ENCODE data around the gene MS4A2.

GRCh38 chr11:60100516-60100915 is 12.1 kb downstream of the MS4A2 start:
- TF ChIP-seq, protein P1, sequence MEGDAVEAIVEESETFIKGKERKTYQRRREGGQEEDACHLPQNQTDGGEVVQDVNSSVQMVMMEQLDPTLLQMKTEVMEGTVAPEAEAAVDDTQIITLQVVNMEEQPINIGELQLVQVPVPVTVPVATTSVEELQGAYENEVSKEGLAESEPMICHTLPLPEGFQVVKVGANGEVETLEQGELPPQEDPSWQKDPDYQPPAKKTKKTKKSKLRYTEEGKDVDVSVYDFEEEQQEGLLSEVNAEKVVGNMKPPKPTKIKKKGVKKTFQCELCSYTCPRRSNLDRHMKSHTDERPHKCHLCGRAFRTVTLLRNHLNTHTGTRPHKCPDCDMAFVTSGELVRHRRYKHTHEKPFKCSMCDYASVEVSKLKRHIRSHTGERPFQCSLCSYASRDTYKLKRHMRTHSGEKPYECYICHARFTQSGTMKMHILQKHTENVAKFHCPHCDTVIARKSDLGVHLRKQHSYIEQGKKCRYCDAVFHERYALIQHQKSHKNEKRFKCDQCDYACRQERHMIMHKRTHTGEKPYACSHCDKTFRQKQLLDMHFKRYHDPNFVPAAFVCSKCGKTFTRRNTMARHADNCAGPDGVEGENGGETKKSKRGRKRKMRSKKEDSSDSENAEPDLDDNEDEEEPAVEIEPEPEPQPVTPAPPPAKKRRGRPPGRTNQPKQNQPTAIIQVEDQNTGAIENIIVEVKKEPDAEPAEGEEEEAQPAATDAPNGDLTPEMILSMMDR (IDR thresholded peaks at IDR 0.05), result no peak
- no peak for TF ChIP-seq POLR2A (IDR thresholded peaks at IDR 0.05)

Measured in thyroid gland (tissue), 4 donors.